SKM-1 (cell line): ENCODE measurements around the gene CBLB.

Experiments used
- DNase-seq: peaks from one replicate; lab custom pipeline; 2025; ENCODE audit not compliant: unreplicated experiment; lab: John Stamatoyannopoulos, UW

Gene CBLB

DNA sequence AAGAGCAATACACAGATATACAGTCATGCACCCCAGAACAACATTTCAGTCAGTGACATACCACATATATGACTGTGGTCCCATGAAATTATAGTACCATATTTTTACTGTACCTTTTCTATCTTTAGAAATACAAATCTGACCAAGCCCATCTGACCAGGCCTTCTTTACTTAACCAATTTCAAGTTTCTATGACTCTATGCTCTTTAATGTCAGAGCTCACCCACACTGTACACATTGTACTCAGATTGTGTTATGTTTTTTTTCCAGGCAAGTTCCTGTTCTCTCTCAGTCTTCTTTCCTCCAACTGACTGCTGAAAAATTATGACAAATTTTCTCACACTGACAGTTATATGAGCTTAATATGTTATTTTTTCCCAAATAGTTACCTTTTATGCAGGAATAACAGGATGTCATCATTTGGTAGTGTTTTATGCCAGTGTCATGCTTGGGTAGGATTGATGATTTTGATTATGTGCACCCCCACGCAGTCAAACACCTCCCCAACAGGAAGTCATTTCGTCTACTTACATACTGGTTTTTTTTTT, 8.0 kb upstream of the CBLB start:
- no peak for DNase-seq

DNA sequence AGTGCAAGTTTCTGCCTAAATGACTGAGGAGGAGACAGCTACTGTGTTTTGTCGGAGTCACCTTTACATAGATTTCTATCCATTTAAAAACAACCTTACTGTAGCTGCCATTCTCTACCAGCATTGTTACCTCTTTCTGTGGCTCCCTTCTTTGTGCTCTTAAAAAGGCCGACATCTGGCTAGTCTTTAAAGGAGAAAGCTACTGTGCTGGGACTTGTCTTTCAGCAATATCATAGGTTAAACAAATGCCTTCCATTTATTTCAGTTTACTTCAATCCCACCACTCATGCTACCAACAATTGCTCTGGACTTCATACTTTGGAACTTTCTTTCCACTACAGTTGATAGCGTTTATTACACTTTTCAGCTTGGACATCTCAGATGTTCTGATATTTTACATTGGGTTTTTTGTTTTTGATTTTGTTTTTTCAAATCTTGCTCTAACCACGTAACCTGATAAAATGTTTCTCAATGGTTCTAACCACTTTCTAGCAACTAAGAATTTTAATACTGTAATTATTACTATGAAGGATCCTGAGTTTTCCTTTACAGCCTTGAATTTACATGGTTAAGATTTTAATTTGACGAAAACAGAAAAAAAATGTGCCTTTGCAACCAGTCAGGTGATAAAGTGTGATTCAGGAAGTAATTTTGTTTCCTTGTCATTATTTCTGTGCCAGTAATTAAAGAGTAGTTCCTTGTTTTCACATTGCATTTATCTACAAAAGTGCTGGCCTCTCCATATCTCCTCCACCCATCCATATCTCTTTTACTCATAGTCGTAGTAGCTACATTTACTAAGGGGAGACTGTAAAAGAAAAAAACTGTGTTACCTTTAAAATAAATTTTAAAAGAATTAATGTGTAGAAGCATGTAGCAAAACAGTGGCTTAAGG, 1.3 kb upstream of the CBLB start:
- DNase-seq = no peak

DNA sequence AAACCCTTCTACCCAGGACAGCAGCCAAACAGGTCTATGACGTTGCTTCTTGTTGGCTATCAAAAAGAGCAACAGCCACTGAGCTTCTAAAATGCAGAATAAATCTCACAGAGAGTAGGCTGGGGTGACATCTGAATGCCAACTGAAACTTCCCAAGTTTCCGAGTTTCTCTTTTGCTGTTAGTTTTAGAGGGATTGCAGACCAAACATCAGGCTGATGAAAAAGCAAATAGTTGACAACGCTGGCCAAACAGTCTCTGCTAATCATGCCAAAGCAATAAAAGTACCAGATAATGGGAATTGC, 670 bp upstream of the CBLB start:
- no peak for DNase-seq

DNA sequence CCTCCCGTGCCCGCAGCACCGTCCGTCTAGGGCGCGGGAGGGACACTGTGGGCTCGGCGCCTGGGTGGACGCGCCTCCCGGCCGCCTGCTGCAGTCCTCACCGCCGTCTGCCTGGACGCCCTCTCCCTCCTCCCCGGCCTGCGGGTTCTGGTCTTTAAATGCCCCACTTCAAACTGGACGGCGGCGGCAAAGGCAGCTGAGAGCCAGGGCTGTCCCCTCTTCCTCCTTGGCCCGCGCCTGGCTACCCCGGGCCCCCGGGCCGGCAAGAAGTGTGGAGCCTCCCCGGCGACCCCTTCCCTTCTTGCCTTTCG, 426 bp downstream of the CBLB start:
- DNase-seq = no peak

GRCh38 chr3:105867712-105868430, 941 bp downstream of the CBLB start:
- no peak for DNase-seq

DNA sequence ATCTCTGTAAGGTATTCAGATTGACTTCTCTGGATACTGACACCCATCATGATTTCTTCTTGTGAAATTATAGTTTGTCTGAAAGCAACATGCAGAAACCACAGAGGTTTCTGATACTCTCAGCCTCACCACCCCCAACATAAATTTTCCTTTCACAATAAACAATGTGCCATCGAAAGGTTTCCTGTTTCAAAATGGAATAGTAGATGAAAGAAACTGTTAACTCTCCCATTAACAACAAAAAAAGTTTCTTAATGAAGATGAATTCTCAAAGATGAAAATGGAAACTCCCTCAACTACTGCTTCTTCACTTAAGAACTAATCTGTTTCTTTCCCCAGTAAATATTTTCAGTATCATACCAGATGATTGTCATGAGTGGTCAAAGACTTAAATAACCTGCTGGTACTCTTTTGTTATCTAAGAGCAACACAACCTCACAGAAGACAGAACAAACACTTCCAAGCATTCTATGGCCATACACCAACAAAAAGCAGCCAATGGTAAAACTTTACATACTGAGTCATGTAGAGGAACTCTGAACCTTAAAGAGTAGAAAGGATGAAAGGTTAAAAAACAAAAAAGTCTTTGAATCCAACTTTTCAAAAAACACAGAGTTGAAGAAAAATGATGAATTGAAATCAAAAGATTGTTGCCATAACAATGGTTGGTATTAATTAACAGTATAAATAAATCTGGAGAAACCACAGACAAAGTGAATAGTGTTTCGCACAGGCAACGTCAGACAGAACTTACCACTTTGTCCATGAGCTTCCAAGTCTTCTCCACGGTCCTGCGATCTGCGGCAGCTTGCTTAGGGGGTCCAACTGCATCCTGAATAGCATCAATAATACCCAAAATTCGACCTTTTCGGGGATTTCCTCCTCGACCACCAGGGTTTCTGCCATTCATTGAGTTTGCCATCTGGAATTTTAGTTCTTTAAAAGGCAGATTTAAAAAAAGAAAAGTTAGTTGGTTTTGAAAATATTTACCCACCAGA, 1.9 kb downstream of the CBLB start:
- DNase-seq = no peak

DNA sequence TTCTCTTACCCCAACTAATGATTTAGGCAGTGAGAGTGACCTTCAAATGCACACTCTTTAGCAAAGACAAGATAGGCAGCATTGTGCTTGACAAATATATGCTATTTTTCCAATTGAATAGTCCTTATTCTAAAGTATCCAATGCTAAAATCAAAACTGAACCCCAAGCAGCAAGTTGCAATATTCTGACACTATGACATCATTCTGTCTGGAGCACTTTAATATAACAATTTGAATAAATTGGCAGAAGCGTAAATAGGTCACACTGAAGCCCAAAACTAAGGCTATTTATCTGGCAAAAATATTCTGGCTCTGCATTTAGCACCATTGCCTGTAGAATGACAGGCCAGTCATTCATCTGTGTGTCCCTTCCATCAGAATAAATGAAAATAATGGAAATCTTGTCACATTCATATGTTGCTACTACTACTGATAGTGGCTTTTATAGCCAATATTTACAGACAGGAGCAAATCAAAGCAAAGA, 2.9 kb downstream of the CBLB start:
- no peak for DNase-seq

GRCh38 chr3:105865016-105865623, 3.7 kb downstream of the CBLB start:
- no peak for DNase-seq

DNA sequence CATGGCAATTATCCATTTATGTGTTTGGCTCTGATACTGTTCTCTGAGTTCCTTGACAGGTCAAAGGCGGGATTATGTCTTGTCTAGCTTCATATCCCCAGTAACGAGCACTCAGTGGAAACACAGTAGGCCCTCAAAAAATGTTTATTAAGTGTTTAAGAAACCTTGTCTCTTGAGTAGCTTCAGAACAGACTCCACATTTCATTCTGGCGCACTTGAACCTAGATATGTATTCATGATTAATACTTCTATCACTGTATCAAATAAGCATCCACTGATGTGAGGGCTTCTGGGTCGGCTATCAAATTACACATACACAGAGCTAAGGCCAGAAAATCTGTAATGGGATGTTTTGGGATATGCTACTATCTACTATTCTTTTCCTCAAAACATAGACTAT, 4.6 kb downstream of the CBLB start:
- no peak for DNase-seq

- DNase-seq = no peak
These were observed 5.2 kb downstream of the CBLB start for GRCh38 chr3:105863608-105864007.

DNA sequence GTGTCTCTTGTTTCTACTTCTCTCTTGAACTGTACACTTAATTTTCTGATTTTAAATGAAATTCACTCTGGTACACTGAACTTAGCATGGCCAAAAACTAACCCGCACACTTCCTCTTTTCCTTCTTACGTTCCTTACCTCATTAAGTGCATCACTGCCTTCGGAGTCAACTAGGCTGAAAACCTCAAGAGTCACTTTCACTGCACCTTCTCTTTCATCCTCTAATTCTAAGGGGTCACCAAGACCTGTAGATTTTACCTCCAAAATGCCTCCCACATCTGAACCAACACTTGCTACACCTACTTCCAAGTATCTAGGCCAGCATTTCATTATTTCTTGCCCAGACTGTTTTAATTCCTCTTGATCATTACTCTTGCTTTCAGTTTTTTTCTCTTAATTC, 6.6 kb downstream of the CBLB start:
- no peak for DNase-seq

DNA sequence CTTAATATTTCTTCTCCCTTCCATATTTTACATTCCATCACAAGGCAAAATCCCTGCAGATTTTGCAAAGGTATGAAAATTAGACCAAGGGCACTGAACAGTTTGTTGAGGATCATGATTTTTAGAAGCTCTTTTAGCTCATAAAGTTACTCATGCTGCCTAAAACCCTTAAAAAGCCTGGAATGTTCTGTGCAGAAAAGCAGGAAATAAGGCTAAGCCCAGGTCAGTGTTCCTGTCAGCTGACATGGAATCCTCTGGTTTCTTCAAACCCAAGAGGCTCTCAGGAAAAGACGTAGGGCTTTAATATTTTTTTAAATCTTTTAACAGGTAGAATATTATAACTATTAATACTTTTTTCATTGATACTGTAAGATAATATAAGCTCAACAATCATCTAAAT, 8.2 kb downstream of the CBLB start:
- DNase-seq = no peak

DNA sequence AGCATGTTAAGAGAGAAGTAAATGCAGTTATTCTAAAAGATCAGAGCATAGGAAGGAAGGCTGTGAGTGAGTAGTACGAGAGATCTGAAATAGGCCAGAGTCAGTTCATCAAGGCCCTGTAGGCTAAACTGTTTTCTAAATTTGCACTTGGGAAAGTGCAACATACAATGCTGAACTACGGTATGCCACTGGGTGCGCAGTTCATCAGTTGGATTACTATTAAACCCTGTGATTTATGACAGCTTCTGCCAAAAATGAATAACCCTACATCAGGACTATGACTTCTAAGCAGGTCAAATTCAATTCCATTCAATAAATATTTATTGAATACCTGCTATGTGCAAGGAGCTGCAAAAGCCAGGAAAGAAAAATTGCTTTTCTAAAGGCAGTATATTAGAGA, 10.8 kb downstream of the CBLB start:
- DNase-seq = no peak

DNA sequence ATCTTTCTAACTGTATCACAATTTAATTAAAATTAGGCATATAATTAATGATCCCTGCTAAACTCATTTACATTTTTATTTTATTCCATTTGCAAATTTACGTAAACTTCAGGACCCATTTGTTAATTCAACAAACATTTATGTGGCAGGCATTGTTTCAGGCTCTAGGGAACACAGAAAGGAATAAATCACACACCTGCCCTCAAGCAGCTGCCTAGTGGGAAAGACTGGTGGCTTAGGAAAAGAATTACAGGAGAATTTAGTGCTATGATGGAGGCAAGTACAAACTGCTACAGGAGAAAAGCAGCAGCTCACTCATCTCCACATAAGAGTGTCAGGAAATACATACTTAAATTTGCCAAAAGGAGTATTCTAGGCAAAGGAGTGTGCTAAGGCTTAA, 11.2 kb downstream of the CBLB start:
- DNase-seq = no peak

- DNase-seq = no peak
These were observed 12.2 kb downstream of the CBLB start for GRCh38 chr3:105856605-105857004.

GRCh38 chr3:105853801-105854432, 14.9 kb downstream of the CBLB start:
- no peak for DNase-seq

GRCh38 chr3:105851582-105851981, 17.2 kb downstream of the CBLB start:
- DNase-seq = no peak

DNA sequence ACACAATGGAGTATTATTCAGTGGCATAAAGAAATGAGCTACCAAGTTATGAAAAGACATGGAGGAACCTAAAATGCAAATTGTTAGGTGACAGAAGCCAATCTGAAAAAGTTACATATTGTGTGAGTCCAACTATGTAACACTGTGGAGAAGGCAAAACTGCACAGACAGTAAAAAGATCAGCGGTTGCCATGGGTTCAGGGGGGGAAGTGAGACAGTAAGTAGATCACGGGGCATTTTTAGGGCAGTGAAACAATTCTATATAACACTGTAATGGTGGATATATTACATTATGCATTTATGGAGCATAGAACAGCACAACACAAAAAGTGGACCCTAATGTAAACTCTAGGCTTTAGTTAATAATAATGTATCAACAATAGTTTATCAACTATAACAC, 17.6 kb downstream of the CBLB start:
- no peak for DNase-seq

DNA sequence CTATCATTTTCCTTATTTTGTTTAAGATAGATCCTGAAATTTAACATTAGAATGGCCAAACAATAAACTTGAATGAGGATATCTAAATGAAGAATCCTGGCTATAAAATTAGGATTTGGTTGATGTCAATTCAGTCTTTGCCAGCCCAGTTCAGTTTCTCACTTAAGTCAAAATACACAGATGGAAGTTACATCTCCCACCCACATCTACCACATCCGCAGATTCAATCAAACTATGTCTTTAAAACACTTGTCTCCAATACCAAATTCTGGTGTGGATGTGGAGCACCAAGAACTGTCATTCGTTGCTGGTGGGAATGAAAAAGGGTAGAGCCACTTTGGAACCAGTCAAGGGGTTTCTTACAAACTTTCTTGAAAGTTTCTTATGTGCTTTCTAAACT, 18.2 kb downstream of the CBLB start:
- DNase-seq = no peak

DNA sequence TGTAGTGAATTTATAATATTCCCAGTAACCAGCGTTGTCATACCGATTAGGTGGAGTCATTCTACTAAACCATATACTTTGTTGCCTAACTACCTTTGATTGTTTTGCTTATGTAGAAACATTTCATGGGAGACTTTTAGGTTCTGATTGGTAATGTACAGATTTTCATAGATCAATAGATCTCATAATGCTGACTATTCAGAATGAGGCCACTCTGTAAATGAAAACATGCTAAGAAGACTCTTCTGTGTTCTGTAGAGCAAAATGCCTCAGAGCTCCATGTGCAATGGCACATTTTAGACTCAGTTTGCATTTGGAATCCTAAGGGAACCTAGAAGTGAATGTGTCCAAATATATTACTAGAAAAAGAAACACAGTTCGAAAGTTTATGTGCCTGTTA, 20.0 kb downstream of the CBLB start:
- no peak for DNase-seq
